ENCODE data around the gene HOXC10.

DNA sequence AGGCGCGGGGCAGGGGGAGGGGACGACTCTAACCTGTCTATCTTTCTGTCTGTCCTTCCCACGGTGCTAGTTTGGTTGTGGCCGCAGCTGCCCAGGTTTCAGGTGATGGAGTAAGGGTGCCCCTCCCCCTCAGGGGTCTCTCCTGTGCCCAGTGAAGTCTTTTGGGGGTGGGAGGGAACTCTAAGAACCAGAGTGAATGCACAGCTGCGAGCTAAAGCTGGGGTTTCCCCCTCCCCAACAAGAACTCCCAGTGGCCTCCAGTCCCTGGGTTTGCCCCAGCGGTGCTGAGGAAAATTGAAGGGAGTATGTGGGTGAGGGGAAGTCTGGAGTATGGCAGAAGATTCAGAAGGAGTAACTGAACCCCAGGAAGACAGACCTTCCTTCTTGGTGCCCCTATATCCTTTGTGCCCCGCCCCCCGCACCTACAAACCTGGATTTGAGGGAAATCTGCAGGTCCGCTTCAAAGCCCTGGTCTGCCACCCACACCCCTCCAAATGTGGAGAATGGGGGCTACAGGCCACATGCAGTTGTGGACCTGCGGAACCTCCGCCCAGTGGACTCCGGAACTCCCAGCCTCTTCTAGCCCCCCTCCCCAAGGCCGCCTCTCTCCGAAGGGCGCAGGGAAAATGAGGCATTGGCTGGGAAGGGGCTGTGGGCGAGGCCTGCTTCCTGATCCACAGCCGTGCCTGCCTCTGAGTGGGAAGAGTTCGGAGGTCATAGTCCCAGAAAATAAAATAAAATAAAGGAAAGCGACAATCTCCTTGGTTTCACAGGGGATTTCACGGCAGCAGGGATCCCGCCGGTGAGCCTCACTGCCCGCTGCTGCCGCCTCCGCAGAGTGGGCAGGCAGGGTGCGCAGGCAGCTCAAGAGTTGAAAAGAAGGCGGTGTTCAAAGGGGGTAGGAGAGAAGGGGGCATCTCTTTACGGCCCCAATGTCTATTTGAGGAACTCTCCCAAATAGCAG is 11.6 kb downstream of the HOXC10 start:
- TF ChIP-seq, protein P1, sequence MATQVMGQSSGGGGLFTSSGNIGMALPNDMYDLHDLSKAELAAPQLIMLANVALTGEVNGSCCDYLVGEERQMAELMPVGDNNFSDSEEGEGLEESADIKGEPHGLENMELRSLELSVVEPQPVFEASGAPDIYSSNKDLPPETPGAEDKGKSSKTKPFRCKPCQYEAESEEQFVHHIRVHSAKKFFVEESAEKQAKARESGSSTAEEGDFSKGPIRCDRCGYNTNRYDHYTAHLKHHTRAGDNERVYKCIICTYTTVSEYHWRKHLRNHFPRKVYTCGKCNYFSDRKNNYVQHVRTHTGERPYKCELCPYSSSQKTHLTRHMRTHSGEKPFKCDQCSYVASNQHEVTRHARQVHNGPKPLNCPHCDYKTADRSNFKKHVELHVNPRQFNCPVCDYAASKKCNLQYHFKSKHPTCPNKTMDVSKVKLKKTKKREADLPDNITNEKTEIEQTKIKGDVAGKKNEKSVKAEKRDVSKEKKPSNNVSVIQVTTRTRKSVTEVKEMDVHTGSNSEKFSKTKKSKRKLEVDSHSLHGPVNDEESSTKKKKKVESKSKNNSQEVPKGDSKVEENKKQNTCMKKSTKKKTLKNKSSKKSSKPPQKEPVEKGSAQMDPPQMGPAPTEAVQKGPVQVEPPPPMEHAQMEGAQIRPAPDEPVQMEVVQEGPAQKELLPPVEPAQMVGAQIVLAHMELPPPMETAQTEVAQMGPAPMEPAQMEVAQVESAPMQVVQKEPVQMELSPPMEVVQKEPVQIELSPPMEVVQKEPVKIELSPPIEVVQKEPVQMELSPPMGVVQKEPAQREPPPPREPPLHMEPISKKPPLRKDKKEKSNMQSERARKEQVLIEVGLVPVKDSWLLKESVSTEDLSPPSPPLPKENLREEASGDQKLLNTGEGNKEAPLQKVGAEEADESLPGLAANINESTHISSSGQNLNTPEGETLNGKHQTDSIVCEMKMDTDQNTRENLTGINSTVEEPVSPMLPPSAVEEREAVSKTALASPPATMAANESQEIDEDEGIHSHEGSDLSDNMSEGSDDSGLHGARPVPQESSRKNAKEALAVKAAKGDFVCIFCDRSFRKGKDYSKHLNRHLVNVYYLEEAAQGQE (IDR thresholded peaks at IDR 0.05; ENCODE audit: low read depth, low read length): no peak
- TF ChIP-seq, protein P2, sequence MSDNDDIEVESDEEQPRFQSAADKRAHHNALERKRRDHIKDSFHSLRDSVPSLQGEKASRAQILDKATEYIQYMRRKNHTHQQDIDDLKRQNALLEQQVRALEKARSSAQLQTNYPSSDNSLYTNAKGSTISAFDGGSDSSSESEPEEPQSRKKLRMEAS (IDR thresholded peaks at IDR 0.05; ENCODE audit: low read depth, low read length): no peak
- TF ChIP-seq, protein P3, sequence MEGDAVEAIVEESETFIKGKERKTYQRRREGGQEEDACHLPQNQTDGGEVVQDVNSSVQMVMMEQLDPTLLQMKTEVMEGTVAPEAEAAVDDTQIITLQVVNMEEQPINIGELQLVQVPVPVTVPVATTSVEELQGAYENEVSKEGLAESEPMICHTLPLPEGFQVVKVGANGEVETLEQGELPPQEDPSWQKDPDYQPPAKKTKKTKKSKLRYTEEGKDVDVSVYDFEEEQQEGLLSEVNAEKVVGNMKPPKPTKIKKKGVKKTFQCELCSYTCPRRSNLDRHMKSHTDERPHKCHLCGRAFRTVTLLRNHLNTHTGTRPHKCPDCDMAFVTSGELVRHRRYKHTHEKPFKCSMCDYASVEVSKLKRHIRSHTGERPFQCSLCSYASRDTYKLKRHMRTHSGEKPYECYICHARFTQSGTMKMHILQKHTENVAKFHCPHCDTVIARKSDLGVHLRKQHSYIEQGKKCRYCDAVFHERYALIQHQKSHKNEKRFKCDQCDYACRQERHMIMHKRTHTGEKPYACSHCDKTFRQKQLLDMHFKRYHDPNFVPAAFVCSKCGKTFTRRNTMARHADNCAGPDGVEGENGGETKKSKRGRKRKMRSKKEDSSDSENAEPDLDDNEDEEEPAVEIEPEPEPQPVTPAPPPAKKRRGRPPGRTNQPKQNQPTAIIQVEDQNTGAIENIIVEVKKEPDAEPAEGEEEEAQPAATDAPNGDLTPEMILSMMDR (IDR thresholded peaks at IDR 0.05 in 2 of 3, conservative IDR thresholded peaks at IDR 0.05 in 1 of 3; ENCODE audit: control insufficient read depth in 2 of 3, extremely low read depth in 1 of 3, insufficient read depth in 1 of 3, low read depth in 3 of 3, low read length in 3 of 3): no peak
- TF ChIP-seq CREB1 (IDR thresholded peaks at IDR 0.05; ENCODE audit: low read depth) (no peak), TAF1 (IDR thresholded peaks at IDR 0.05; ENCODE audit: borderline replicate concordance, low read depth, low read length) (no peak), HDAC6 (IDR thresholded peaks at IDR 0.05; ENCODE audit: unreplicated experiment) (no peak), RCOR1 (conservative IDR thresholded peaks at IDR 0.05; ENCODE audit: low read depth, low read length) (no peak), EZH2 (IDR thresholded peaks at IDR 0.05; ENCODE audit: borderline replicate concordance, control insufficient read depth, low read depth, low read length) (0 out of 2 replicates have a peak, but pooled peaks have one; percentile 18), HDAC2 (IDR thresholded peaks at IDR 0.05) (no peak), BCL11A (IDR thresholded peaks at IDR 0.05; ENCODE audit: low read depth, low read length) (no peak)
- TF ChIP-seq, protein P4, sequence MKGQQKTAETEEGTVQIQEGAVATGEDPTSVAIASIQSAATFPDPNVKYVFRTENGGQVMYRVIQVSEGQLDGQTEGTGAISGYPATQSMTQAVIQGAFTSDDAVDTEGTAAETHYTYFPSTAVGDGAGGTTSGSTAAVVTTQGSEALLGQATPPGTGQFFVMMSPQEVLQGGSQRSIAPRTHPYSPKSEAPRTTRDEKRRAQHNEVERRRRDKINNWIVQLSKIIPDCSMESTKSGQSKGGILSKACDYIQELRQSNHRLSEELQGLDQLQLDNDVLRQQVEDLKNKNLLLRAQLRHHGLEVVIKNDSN (IDR thresholded peaks at IDR 0.05; ENCODE audit: borderline replicate concordance, extremely low read length, insufficient read depth, low read depth, low read length): no peak
